HL-60 (cell line): Measurements from ENCODE around the gene CEP162.
"Not testable (repeated sequence)": the region's sequence is repeated elsewhere in the genome, so short reads cannot be mapped to it uniquely, and the experiment has no call there.

Source experiments
- DNase-seq, 2 experiments: peaks; one replicate each; pipeline ENCODE4 v3.0.0-alpha.2; 2010 to 2020; ENCODE audit warnings: low read depth in 1 of 2, low spot score in 1 of 2
- H3K27ac ChIP-seq: fragments of 250-450 bp; sonication (Bioruptor Pico); replicated peaks from 2 replicates; pipeline ENCODE4 v1.5.1; 2020; ENCODE audit warnings: mild to moderate bottlenecking, moderate library complexity
- H3K27me3 ChIP-seq: fragments of 250-450 bp; sonication (Bioruptor Pico); 2 replicates; pipeline ENCODE4 v1.5.1; 2021; ENCODE audit warnings: mild to moderate bottlenecking, moderate library complexity; ENCODE audit not compliant: insufficient read depth, poor library complexity, severe bottlenecking
- H3K4me3 ChIP-seq: replicated peaks from 2 replicates; pipeline ENCODE4 v1.5.1; 2011; ENCODE audit warnings: mild to moderate bottlenecking, control low read depth, low read length; ENCODE audit not compliant: insufficient read depth
- CTCF ChIP-seq: IDR thresholded peaks from one replicate; pipeline ENCODE4 v1.5.1; 2011; ENCODE audit warnings: low read length, control low read depth, inconsistent platforms; ENCODE audit not compliant: insufficient read depth
- GABPA ChIP-seq: IDR thresholded peaks from 2 replicates; pipeline ENCODE4 v1.6.1; 2012; ENCODE audit warnings: low read depth
- POLR2AphosphoS5 ChIP-seq: IDR thresholded peaks from 2 replicates; pipeline ENCODE4 v1.6.1; 2012; ENCODE audit warnings: low read depth
- REST ChIP-seq: IDR thresholded peaks from 2 replicates; pipeline ENCODE4 v1.6.1; 2012; ENCODE audit warnings: low read depth; ENCODE audit not compliant: insufficient replicate concordance
- SPI1 ChIP-seq: IDR thresholded peaks from 2 replicates; pipeline ENCODE4 v1.6.1; 2012; ENCODE audit warnings: low read depth, mild to moderate bottlenecking, borderline replicate concordance

The CEP162 gene

DNA sequence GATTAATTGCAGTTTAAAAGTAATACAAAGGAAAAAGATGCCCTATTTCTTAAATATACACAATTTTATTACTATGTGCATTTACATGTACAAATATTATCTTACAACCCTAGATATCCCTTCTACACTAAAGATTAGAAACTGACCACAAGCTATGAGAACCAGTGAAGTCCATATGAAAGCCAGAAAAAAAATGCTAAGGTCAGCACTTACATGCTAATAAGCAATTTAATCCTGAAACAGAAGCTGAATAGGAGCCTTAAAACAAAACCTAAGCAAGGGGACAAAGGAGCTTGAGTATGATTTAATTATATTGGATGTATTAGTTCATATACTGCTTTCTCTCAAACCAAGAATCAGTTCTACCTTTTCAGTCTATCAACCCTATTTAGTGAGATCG, 14.2 kb downstream of the CEP162 start:
- no peak for TF ChIP-seq CTCF
- TF ChIP-seq REST: no peak
- TF ChIP-seq GABPA: no peak
- TF ChIP-seq POLR2AphosphoS5: no peak
- TF ChIP-seq SPI1: no peak
- H3K4me3 ChIP-seq: no peak overlapping the region
- H3K27me3 ChIP-seq: no peaks in the 10 kb centered on the region
- no peak for DNase-seq
- no peak overlapping the region for H3K27ac ChIP-seq

DNA sequence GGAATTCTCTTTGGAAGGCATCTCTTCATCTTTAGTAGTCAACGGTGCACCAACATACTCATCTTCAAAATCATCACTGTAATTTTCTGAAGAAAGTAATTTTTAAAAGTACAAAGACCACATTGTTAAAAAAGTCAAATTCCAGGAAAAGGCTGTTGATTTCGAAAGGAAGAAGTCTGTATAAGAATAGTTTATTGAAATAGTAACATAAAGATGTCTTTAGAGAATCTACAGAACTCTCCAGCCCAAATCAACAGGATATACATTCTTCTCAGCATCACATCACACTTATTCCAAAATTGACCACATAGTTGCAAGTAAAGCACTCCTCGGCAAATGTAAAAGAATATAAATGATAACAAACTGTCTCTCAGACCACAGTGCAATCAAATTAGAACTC, 23.4 kb downstream of the CEP162 start:
- no peak overlapping the region for H3K4me3 ChIP-seq
- H3K27ac ChIP-seq: no peak overlapping the region
- no peak for DNase-seq
- no peaks in the 10 kb centered on the region for H3K27me3 ChIP-seq
- no peak for TF ChIP-seq SPI1
- TF ChIP-seq GABPA: no peak
- TF ChIP-seq CTCF: no peak
- no peak for TF ChIP-seq REST
- TF ChIP-seq POLR2AphosphoS5: no peak

- DNase-seq, H3K4me3 ChIP-seq, H3K27ac ChIP-seq, H3K27me3 ChIP-seq: not testable (repeated sequence)
Measured at GRCh38 chr6:84199987-84200386, 27.5 kb downstream of the CEP162 start.

- TF ChIP-seq SPI1: no peak
- no peak for TF ChIP-seq CTCF
- TF ChIP-seq REST: no peak
- no peak for TF ChIP-seq POLR2AphosphoS5
- no peak for TF ChIP-seq GABPA
- no peak for DNase-seq
Measured at GRCh38 chr6:84197708-84198107, 29.7 kb downstream of the CEP162 start.

More at GRCh38 chr6:84197708-84198107, 29.7 kb downstream of the CEP162 start:
- Histone ChIP-seq H3K27ac (no peak overlapping the region), H3K4me3 (no peak overlapping the region), H3K27me3 (no peaks in the 10 kb centered on the region)
